Neural cell (in vitro differentiated cells): ENCODE results near the gene PHKA2. TPM values are rescaled to one million over a fixed set of nuclear protein-coding genes. Genes with fewer than 3 reads are reported as not detected.

Source experiments
- H2AFZ ChIP-seq: fragments of 200-600, 300-800 bp; sonication (generic), shearing (Covaris generic); 2 replicates; pipeline ENCODE4 v1.6.0; 2014; ENCODE audit warnings: low read depth, mild to moderate bottlenecking, antibody characterized with exemption, low read length, moderate library complexity
- H3F3A ChIP-seq: fragments of 200-600 bp; shearing (Covaris generic); 2 replicates; pipeline ENCODE4 v1.6.1; 2016; ENCODE audit warnings: mild to moderate bottlenecking, moderate library complexity, mixed read lengths, antibody characterized with exemption, low read length; ENCODE audit not compliant: insufficient read depth, poor library complexity, severe bottlenecking
- H3K27ac ChIP-seq: fragments of 200-600, 300-800 bp; sonication (generic), shearing (Covaris generic); 2 replicates; pipeline ENCODE4 v1.5.1; 2014; ENCODE audit warnings: mild to moderate bottlenecking, low read length, moderate library complexity
- H3K27me3 ChIP-seq: fragments of 300-800, 200-600 bp; sonication (generic), shearing (Covaris generic); 2 replicates; pipeline ENCODE4 v1.6.0; 2014; ENCODE audit warnings: mild to moderate bottlenecking, low read depth, low read length, moderate library complexity; ENCODE audit not compliant: insufficient read depth
- H3K36me3 ChIP-seq: fragments of 300-800, 200-600 bp; sonication (generic), shearing (Covaris generic); 2 replicates; pipeline ENCODE4 v1.5.1; 2014; ENCODE audit warnings: mild to moderate bottlenecking, antibody characterized with exemption, low read length, moderate library complexity; ENCODE audit not compliant: insufficient read depth
- H3K4me2 ChIP-seq: fragments of 300-800, 200-600 bp; sonication (generic), shearing (Covaris generic); 2 replicates; pipeline ENCODE4 v1.6.0; 2014; ENCODE audit warnings: mild to moderate bottlenecking, low read length
- H3K4me3 ChIP-seq: fragments of 300-800, 200-600 bp; sonication (generic), shearing (Covaris generic); 2 replicates; pipeline ENCODE4 v1.5.1; 2014; ENCODE audit warnings: mild to moderate bottlenecking, low read length, moderate library complexity
- H3K79me2 ChIP-seq: fragments of 200-600 bp; shearing (Covaris generic); replicated peaks from 2 replicates; pipeline ENCODE4 v1.6.0; 2014; ENCODE audit warnings: mild to moderate bottlenecking, low read length, moderate library complexity; ENCODE audit not compliant: insufficient read depth
- H3K9ac ChIP-seq: fragments of 300-800, 200-600 bp; sonication (generic), shearing (Covaris generic); 2 replicates; pipeline ENCODE4 v1.6.1; 2016; ENCODE audit warnings: mild to moderate bottlenecking, low read length, mixed read lengths
- H3K9me2 ChIP-seq: fragments of 200-600 bp; shearing (Covaris generic); 2 replicates; pipeline ENCODE4 v1.6.1; 2016; ENCODE audit warnings: mild to moderate bottlenecking, low read length, mixed read lengths; ENCODE audit not compliant: insufficient read depth
- H3K9me3 ChIP-seq: fragments of 200-600, 300-800 bp; sonication (generic), shearing (Covaris generic); 2 replicates; pipeline ENCODE4 v1.6.1; 2016; ENCODE audit warnings: mild to moderate bottlenecking, mixed run types, low read length, moderate library complexity, mixed read lengths
- H4K20me1 ChIP-seq: fragments of 200-600 bp; shearing (Covaris generic); 2 replicates; pipeline ENCODE4 v1.6.1; 2016; ENCODE audit warnings: mild to moderate bottlenecking, mixed run types; ENCODE audit not compliant: insufficient read depth
- CTCF ChIP-seq: fragments of 450-650 bp; IDR thresholded peaks from 2 replicates; pipeline ENCODE4 v1.5.1; 2014; ENCODE audit warnings: antibody characterized with exemption, mild to moderate bottlenecking, moderate library complexity; ENCODE audit not compliant: poor library complexity, severe bottlenecking
- EP300 ChIP-seq: fragments of 450-650 bp; conservative IDR thresholded peaks from 2 replicates; pipeline ENCODE4 v1.6.1; 2014; ENCODE audit warnings: antibody characterized with exemption, mild to moderate bottlenecking, moderate library complexity; ENCODE audit not compliant: poor library complexity, severe bottlenecking
- MXI1 ChIP-seq: fragments of 450-650 bp; conservative IDR thresholded peaks from 2 replicates; pipeline ENCODE4 v1.6.1; 2014; ENCODE audit warnings: antibody characterized with exemption, mild to moderate bottlenecking; ENCODE audit not compliant: poor library complexity, severe bottlenecking
- POLR2AphosphoS5 ChIP-seq: IDR thresholded peaks from 2 replicates; pipeline ENCODE4 v1.6.1; 2012
- RAD21 ChIP-seq: fragments of 450-650 bp; conservative IDR thresholded peaks from 2 replicates; pipeline ENCODE4 v1.6.1; 2014; ENCODE audit warnings: antibody characterized with exemption, mild to moderate bottlenecking, moderate library complexity
- REST ChIP-seq: IDR thresholded peaks from 2 replicates; pipeline ENCODE4 v1.6.1; 2012; ENCODE audit warnings: borderline replicate concordance
- SMC3 ChIP-seq: fragments of 450-650 bp; conservative IDR thresholded peaks from 2 replicates; pipeline ENCODE4 v1.6.1; 2014; ENCODE audit warnings: antibody characterized with exemption, mild to moderate bottlenecking, moderate library complexity; ENCODE audit not compliant: poor library complexity
- TAF1 ChIP-seq: IDR thresholded peaks from 2 replicates; pipeline ENCODE4 v1.6.1; 2012; ENCODE audit warnings: low read depth
- polyA plus RNA-seq: library from polyadenylated mRNA; depleted of rRNA; stranded (reverse); fragments of >200 nt; gene quantifications from 2 replicates; pipeline ENCODE4 v1.2.3, GENCODE V29; 2014

Gene PHKA2
- polyA plus RNA-seq, 1 donor from 2014 or later: 9.6 TPM

GRCh38 chrX:18885328-18886004, 98.4 kb downstream of the PHKA2 start:
- H3K27ac ChIP-seq: no peak overlapping the region
- H3K9me3 ChIP-seq: no peaks in the 10 kb centered on the region
- no peaks in the 10 kb centered on the region for H3K27me3 ChIP-seq
- no peak overlapping the region for H2AFZ ChIP-seq
- no peak overlapping the region for H3K4me2 ChIP-seq
- TF ChIP-seq MXI1: no peak
- no peak for TF ChIP-seq TAF1
- TF ChIP-seq CTCF: no peak
- no peak for TF ChIP-seq REST
- no peak for TF ChIP-seq SMC3
- no peak for TF ChIP-seq POLR2AphosphoS5
- TF ChIP-seq RAD21: no peak
- TF ChIP-seq EP300: no peak
- H3F3A ChIP-seq: no peaks in the 10 kb centered on the region
- no peaks in the 10 kb centered on the region for H3K79me2 ChIP-seq
- no peak overlapping the region for H3K9ac ChIP-seq
- H3K9me2 ChIP-seq: no peaks in the 10 kb centered on the region
- H4K20me1 ChIP-seq: no peaks in the 10 kb centered on the region
- H3K36me3 ChIP-seq: no peaks in the 10 kb centered on the region
- no peak overlapping the region for H3K4me3 ChIP-seq

DNA sequence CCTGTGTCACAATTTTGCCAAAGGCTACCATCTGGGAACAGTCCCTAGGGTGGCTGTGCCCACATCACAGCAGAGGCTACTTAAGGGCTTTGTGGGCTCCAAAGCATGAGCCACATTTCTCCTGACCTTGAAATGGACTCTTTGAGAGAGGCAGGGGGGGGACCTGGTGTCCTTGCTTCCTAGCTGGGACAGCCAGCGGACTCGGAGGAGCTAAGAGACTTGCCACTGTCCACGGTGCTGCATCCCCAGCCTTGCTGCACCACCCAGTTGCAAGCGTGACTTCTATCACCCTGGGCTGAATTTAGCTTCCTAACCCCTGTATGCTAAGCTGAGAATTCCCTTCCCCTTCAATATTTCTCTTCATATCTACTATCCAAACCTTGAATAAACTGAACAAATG, 99.0 kb downstream of the PHKA2 start:
- Histone ChIP-seq H4K20me1 (no peaks in the 10 kb centered on the region), H3K36me3 (no peaks in the 10 kb centered on the region), H3K27me3 (no peaks in the 10 kb centered on the region), H3F3A (no peaks in the 10 kb centered on the region), H3K9me3 (no peaks in the 10 kb centered on the region), H2AFZ (no peak overlapping the region), H3K9me2 (no peaks in the 10 kb centered on the region), H3K79me2 (no peaks in the 10 kb centered on the region), H3K27ac (no peak overlapping the region), H3K4me2 (no peak overlapping the region), H3K4me3 (no peak overlapping the region), H3K9ac (no peak overlapping the region)
- no peak for TF ChIP-seq POLR2AphosphoS5
